Measurements from ENCODE around the gene SLC66A2. TPM values are rescaled to one million over a fixed set of nuclear protein-coding genes. Genes with fewer than 3 reads are reported as not detected.

The SLC66A2 gene
- total RNA-seq, 1 experiment from 2014 or later: 19.5 TPM

- Histone ChIP-seq H3K27me3 (replicated peaks; ENCODE audit: control insufficient read depth, insufficient read depth, low read length) (no peaks in the 10 kb centered on the region), H3K4me1 (no peaks in the 10 kb centered on the region), H3K4me3 (ENCODE audit: low read depth, low read length) (no peak overlapping the region), H3K9me3 (no peaks in the 10 kb centered on the region), H3K36me3 (ENCODE audit: control insufficient read depth, insufficient read depth, low read length) (peaks cover 2% of the 10 kb centered on the region)
- CTCF ChIA-PET: no interaction called here
- no peak overlapping the region for H3K4me3 Mint-ChIP-seq (ENCODE audit: unreplicated experiment)
- no peak for TF ChIP-seq CTCF (IDR thresholded peaks at IDR 0.05; ENCODE audit: insufficient read depth in 1 of 2, low read depth in 1 of 2, low read length in 1 of 2, severe bottlenecking in 1 of 2, unreplicated experiment in 1 of 2)
- intact Hi-C loops (cut with micrococcal nuclease; ENCODE audit: unreplicated experiment): no loop called here
- H3K36me3 Mint-ChIP-seq (ENCODE audit: insufficient read depth, unreplicated experiment): peaks cover 31% of the 10 kb centered on the region
- no peaks in the 10 kb centered on the region for H3K27me3 Mint-ChIP-seq (ENCODE audit: insufficient read depth, unreplicated experiment)
- H3K4me1 Mint-ChIP-seq (ENCODE audit: low read depth, unreplicated experiment): no peaks in the 10 kb centered on the region
- BruUV-seq (replicated peaks): no TSS peak
- POLR2A ChIA-PET: no interaction called here
- no peak for DNase-seq
- H3K9me3 Mint-ChIP-seq (ENCODE audit: unreplicated experiment): peaks cover 7% of the 10 kb centered on the region
- H3K27ac Mint-ChIP-seq (ENCODE audit: unreplicated experiment): no peak overlapping the region
Observed at GRCh38 chr18:79926306-79926705, 25.1 kb downstream of the SLC66A2 start.

GRCh38 chr18:79924814-79925731, 26.4 kb downstream of the SLC66A2 start:
- ChIA-PET POLR2A (no interaction called here), CTCF (no interaction called here)
- no peak overlapping the region for H3K27ac Mint-ChIP-seq (ENCODE audit: unreplicated experiment)
- BruUV-seq (replicated peaks): no TSS peak
- H3K9me3 Mint-ChIP-seq (ENCODE audit: unreplicated experiment): peaks cover 7% of the 10 kb centered on the region
- intact Hi-C loops (cut with micrococcal nuclease; ENCODE audit: unreplicated experiment): no loop called here
- H3K4me3 Mint-ChIP-seq (ENCODE audit: unreplicated experiment): no peak overlapping the region
- peaks cover 27% of the 10 kb centered on the region for H3K36me3 Mint-ChIP-seq (ENCODE audit: insufficient read depth, unreplicated experiment)
- H3K27me3 Mint-ChIP-seq (ENCODE audit: insufficient read depth, unreplicated experiment): no peaks in the 10 kb centered on the region
- no peaks in the 10 kb centered on the region for H3K4me1 Mint-ChIP-seq (ENCODE audit: low read depth, unreplicated experiment)
- Histone ChIP-seq H3K36me3 (ENCODE audit: control insufficient read depth, insufficient read depth, low read length) (peaks cover 2% of the 10 kb centered on the region), H3K4me1 (no peaks in the 10 kb centered on the region), H3K4me3 (ENCODE audit: low read depth, low read length) (no peak overlapping the region), H3K27me3 (replicated peaks; ENCODE audit: control insufficient read depth, insufficient read depth, low read length) (no peaks in the 10 kb centered on the region), H3K9me3 (no peaks in the 10 kb centered on the region)
- DNase-seq: no peak
- no peak for TF ChIP-seq CTCF (IDR thresholded peaks at IDR 0.05; ENCODE audit: insufficient read depth in 1 of 2, low read depth in 1 of 2, low read length in 1 of 2, severe bottlenecking in 1 of 2, unreplicated experiment in 1 of 2)

- Mint-ChIP-seq H3K36me3 (ENCODE audit: insufficient read depth, unreplicated experiment) (peaks cover 19% of the 10 kb centered on the region), H3K4me3 (ENCODE audit: unreplicated experiment) (no peak overlapping the region), H3K27ac (ENCODE audit: unreplicated experiment) (no peak overlapping the region), H3K27me3 (ENCODE audit: insufficient read depth, unreplicated experiment) (no peaks in the 10 kb centered on the region), H3K9me3 (ENCODE audit: unreplicated experiment) (peaks cover 2% of the 10 kb centered on the region), H3K4me1 (ENCODE audit: low read depth, unreplicated experiment) (no peaks in the 10 kb centered on the region)
- Histone ChIP-seq H3K27me3 (replicated peaks; ENCODE audit: control insufficient read depth, insufficient read depth, low read length) (no peaks in the 10 kb centered on the region), H3K4me3 (ENCODE audit: low read depth, low read length) (no peak overlapping the region), H3K9me3 (no peaks in the 10 kb centered on the region), H3K4me1 (no peaks in the 10 kb centered on the region), H3K36me3 (ENCODE audit: control insufficient read depth, insufficient read depth, low read length) (peaks cover 2% of the 10 kb centered on the region)
- BruUV-seq (replicated peaks): no TSS peak
- no peak for TF ChIP-seq CTCF (IDR thresholded peaks at IDR 0.05; ENCODE audit: insufficient read depth in 1 of 2, low read depth in 1 of 2, low read length in 1 of 2, severe bottlenecking in 1 of 2, unreplicated experiment in 1 of 2)
- POLR2A ChIA-PET: interaction anchor here (0.6 kb wide), 1 partner anchor 553 kb away, joined by 8 read pairs; no protein-coding TSS in a partner anchor
- DNase-seq: no peak
- CTCF ChIA-PET: no interaction called here
- intact Hi-C loops (cut with micrococcal nuclease; ENCODE audit: unreplicated experiment): no loop called here
Observed at GRCh38 chr18:79923896-79924585, 27.4 kb downstream of the SLC66A2 start.
